Ishikawa (cell line): Measurements from ENCODE around the gene C9orf57.

ENCODE experiments used
- CREB1 ChIP-seq: IDR thresholded peaks from 2 replicates; pipeline ENCODE4 v1.6.1; 2012; ENCODE audit warnings: low read depth
- REST ChIP-seq: IDR thresholded peaks from 2 replicates; pipeline ENCODE4 v1.6.1; 2012; ENCODE audit warnings: low read depth, mild to moderate bottlenecking
- TAF1 ChIP-seq: IDR thresholded peaks from 2 replicates; pipeline ENCODE4 v1.6.1; 2012; ENCODE audit warnings: low read depth, mild to moderate bottlenecking
- TEAD4 ChIP-seq: IDR thresholded peaks from 2 replicates; pipeline ENCODE4 v1.6.1; 2012
- ZBTB7A ChIP-seq: IDR thresholded peaks from 2 replicates; pipeline ENCODE4 v1.6.1; 2012; ENCODE audit warnings: low read depth

GRCh38 chr9:72037571-72037970, 22.8 kb downstream of the C9orf57 start:
- TF ChIP-seq TAF1: no peak
- TF ChIP-seq ZBTB7A: no peak
- TF ChIP-seq REST: no peak
- TF ChIP-seq CREB1: no peak
- TF ChIP-seq TEAD4: no peak
